Measurements from ENCODE around the gene INPP1.

INPP1 gene

DNA sequence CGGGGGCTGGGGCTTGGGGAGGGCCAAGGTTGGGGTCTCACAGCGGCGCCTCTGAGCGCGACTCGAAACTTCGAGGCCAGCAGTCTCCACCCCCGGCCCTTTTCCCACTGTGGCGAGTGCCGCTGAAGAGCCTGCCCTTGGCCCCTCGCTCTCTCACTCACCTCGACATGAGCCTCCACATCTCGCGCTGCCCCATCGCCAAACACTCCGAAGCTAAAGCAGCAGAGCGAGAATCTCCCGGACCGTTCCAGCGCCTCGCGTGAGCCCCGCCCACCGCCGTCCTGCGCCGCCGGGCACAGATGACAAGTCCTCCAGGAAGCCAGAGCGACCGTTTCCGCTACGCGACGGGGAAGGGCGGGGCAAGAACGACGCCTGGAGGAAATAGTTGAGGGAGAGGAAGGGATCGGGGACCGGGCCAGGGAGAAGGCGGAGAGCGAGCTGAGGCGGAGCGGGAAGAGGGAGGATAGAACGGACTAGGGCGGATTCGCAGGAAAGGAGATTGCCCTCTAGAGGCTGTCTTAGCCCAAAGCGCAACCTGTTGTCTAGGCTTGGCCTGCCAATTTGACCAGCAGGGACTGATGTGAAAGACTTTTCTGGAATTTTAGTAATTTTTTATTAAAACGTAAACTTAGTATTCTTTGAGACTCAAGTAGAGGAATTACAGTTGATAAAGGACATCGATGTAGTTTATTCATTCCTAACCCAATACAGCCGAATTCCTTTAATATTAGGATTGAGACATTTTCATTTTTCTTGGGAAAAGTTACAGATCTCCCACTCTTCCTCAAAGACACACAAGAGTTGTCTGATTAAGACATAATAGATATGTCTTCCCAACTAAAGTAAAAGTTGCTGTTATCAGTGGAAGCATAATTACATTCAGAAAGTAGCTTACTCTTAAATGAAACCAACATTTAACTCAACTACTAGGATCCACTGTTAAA, 23.6 kb upstream of the INPP1 start, which contains the start of gene HIBCH:
Gene HIBCH, minus strand, starts transcription at position 272 of the 944 bp plus-strand sequence. Its CDS starts 76 bp downstream, at position 196.
- H3K9me3 ChIP-seq (ENCODE audit: control extremely low read depth in 1 of 5, control insufficient read depth in 4 of 5, insufficient read depth in 2 of 5, low read depth in 1 of 5, low read length in 4 of 5) = no peaks in the 10 kb centered on the region
- no peaks in the 10 kb centered on the region for H3K27me3 ChIP-seq (replicated peaks in 2 of 5; ENCODE audit: control insufficient read depth in 4 of 5, insufficient read depth in 5 of 5, low read length in 4 of 5)
- ChIA-PET CTCF (interaction anchor here (0.7 to 3.1 kb wide), 9 partner anchors 10 to 231 kb away, joined by 3 to 14 read pairs (median 3); no protein-coding TSS in a partner anchor), POLR2A (interaction anchor here (0.6 kb wide), 1 partner anchor 771 kb away, joined by 3 read pairs; no protein-coding TSS in a partner anchor)
- 0% methylated on average over 45 of the region's 50 CpGs for WGBS (ENCODE audit: insufficient coverage)
- peak within 1 kb of the TSS; percentile 72 to 92 (median 78) for H3K4me3 ChIP-seq (ENCODE audit: control insufficient read depth in 1 of 7, extremely low read depth in 1 of 7, insufficient read depth in 4 of 7, low read depth in 2 of 7, low read length in 6 of 7)
- no peaks in the 10 kb centered on the region for H3K36me3 ChIP-seq (ENCODE audit: control insufficient read depth in 4 of 4, insufficient read depth in 4 of 4, low read length in 3 of 4)
- peaks cover 11 to 30% (median 21%) of the 10 kb centered on the region in 4 experiments for H3K4me1 ChIP-seq (ENCODE audit: control extremely low read depth in 1 of 4, control insufficient read depth in 4 of 4, insufficient read depth in 4 of 4, low read length in 3 of 4)
- peak; percentile 87 to 94 (median 92) for DNase-seq
- peak within 1 kb of the TSS; percentile 65 to 85 for H3K27ac ChIP-seq (ENCODE audit: insufficient read depth in 1 of 2, low read depth in 1 of 2, low read length in 2 of 2, poor library complexity in 1 of 2, severe bottlenecking in 2 of 2)

DNA sequence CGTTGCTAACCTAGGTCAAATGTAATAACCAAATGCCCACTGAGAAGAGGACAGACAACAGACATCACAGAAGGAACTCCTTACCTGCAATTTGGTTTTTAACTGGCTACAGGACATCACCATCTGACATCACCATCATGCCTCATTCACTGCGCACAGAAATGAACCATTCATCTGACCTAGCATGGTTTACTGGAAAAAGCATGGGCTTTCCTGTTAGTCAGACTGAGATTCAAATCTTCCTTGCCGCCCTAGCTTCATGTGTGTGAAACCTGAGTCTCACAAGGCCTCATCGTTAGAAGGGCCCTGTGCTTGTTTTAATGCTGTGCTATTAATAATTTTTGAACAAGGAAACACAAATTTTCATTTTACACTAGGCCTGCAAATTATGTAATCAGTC, 22.7 kb upstream of the INPP1 start:
- peaks cover 11 to 30% (median 21%) of the 10 kb centered on the region in 4 experiments for H3K4me1 ChIP-seq (ENCODE audit: control extremely low read depth in 1 of 4, control insufficient read depth in 4 of 4, insufficient read depth in 4 of 4, low read length in 3 of 4)
- no peaks in the 10 kb centered on the region for H3K27me3 ChIP-seq (replicated peaks in 2 of 5; ENCODE audit: control insufficient read depth in 4 of 5, insufficient read depth in 5 of 5, low read length in 4 of 5)
- no peak for DNase-seq
- peak overlapping the region in 1 of 2 experiments; percentile 16 for H3K27ac ChIP-seq (ENCODE audit: insufficient read depth in 1 of 2, low read depth in 1 of 2, low read length in 2 of 2, poor library complexity in 1 of 2, severe bottlenecking in 2 of 2)
- CTCF ChIA-PET = interaction anchor here (0.8 to 3.1 kb wide), 3 partner anchors 10 to 36 kb away, joined by 3 to 11 read pairs (median 3); no protein-coding TSS in a partner anchor
- 100% methylated on average over 2 of the region's 4 CpGs for WGBS (ENCODE audit: insufficient coverage)
- peak overlapping the region in 3 of 7 experiments; percentile 15 to 90 (median 80) for H3K4me3 ChIP-seq (ENCODE audit: control insufficient read depth in 1 of 7, extremely low read depth in 1 of 7, insufficient read depth in 4 of 7, low read depth in 2 of 7, low read length in 6 of 7)
- H3K9me3 ChIP-seq (ENCODE audit: control extremely low read depth in 1 of 5, control insufficient read depth in 4 of 5, insufficient read depth in 2 of 5, low read depth in 1 of 5, low read length in 4 of 5) = no peaks in the 10 kb centered on the region
- no peaks in the 10 kb centered on the region for H3K36me3 ChIP-seq (ENCODE audit: control insufficient read depth in 4 of 4, insufficient read depth in 4 of 4, low read length in 3 of 4)
- POLR2A ChIA-PET = no interaction called here

DNA sequence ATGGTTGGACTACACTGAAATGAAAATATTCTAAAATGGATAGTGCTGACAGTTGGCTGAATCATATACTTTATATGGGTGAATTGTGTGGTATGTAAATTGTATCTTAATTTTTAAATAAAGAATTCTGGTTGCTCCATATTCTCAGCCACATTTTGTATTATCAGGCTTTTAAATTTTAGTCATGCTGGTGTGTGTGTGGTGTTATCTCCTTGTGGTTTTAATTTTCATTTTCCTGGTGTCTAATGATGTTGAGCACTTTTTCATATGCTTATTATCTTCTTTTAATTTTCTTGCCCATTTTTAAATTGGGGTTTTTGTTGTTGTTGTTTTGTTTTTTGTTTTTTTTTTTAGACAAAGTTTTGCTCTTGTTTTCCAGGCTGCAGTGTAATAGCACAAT, 20.0 kb upstream of the INPP1 start:
- CTCF ChIA-PET = no interaction called here
- Histone ChIP-seq H3K4me1 (ENCODE audit: control extremely low read depth in 1 of 4, control insufficient read depth in 4 of 4, insufficient read depth in 4 of 4, low read length in 3 of 4) (peaks cover 7 to 19% (median 14%) of the 10 kb centered on the region in 4 experiments), H3K4me3 (ENCODE audit: control insufficient read depth in 1 of 7, extremely low read depth in 1 of 7, insufficient read depth in 4 of 7, low read depth in 2 of 7, low read length in 6 of 7) (no peak overlapping the region), H3K27me3 (replicated peaks in 2 of 5; ENCODE audit: control insufficient read depth in 4 of 5, insufficient read depth in 5 of 5, low read length in 4 of 5) (peaks cover 0 to 4% (median 0%) of the 10 kb centered on the region in 5 experiments), H3K27ac (ENCODE audit: insufficient read depth in 1 of 2, low read depth in 1 of 2, low read length in 2 of 2, poor library complexity in 1 of 2, severe bottlenecking in 2 of 2) (no peak overlapping the region), H3K9me3 (ENCODE audit: control extremely low read depth in 1 of 5, control insufficient read depth in 4 of 5, insufficient read depth in 2 of 5, low read depth in 1 of 5, low read length in 4 of 5) (no peaks in the 10 kb centered on the region), H3K36me3 (ENCODE audit: control insufficient read depth in 4 of 4, insufficient read depth in 4 of 4, low read length in 3 of 4) (no peaks in the 10 kb centered on the region)
- DNase-seq = no peak
- POLR2A ChIA-PET = no interaction called here

DNA sequence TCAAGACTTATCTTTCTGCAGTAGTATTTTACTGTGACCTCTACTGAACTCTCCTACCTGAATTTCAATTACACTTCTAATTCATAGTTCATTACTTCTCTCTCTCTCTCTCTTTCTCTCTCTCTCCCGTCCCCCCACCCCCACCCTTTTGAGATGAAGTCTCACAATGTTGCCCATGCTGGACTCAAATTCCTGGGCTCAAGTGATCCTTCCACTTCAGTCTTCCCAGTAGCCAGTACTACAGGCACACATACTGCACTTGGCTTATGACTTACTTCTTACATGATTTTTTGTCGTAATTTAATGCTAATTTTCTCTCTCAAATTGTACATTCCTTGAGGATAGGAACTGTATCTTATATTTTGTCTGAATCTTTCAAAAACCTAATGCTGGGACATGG, 17.8 kb upstream of the INPP1 start:
- no peak overlapping the region for H3K27ac ChIP-seq (ENCODE audit: insufficient read depth in 1 of 2, low read depth in 1 of 2, low read length in 2 of 2, poor library complexity in 1 of 2, severe bottlenecking in 2 of 2)
- no CpG with 5 or more reads among the region's 2 CpGs for WGBS (ENCODE audit: insufficient coverage)
- peaks cover 2 to 4% (median 3%) of the 10 kb centered on the region in 4 experiments for H3K4me1 ChIP-seq (ENCODE audit: control extremely low read depth in 1 of 4, control insufficient read depth in 4 of 4, insufficient read depth in 4 of 4, low read length in 3 of 4)
- DNase-seq = no peak
- ChIA-PET CTCF (interaction anchor here (1.0 kb wide), 1 partner anchor 25 kb away, joined by 3 read pairs; no protein-coding TSS in a partner anchor), POLR2A (no interaction called here)
- no peaks in the 10 kb centered on the region for H3K36me3 ChIP-seq (ENCODE audit: control insufficient read depth in 4 of 4, insufficient read depth in 4 of 4, low read length in 3 of 4)
- no peak overlapping the region for H3K4me3 ChIP-seq (ENCODE audit: control insufficient read depth in 1 of 7, extremely low read depth in 1 of 7, insufficient read depth in 4 of 7, low read depth in 2 of 7, low read length in 6 of 7)
- H3K9me3 ChIP-seq (ENCODE audit: control extremely low read depth in 1 of 5, control insufficient read depth in 4 of 5, insufficient read depth in 2 of 5, low read depth in 1 of 5, low read length in 4 of 5) = no peaks in the 10 kb centered on the region
- H3K27me3 ChIP-seq (replicated peaks in 2 of 5; ENCODE audit: control insufficient read depth in 4 of 5, insufficient read depth in 5 of 5, low read length in 4 of 5) = peaks cover 0 to 4% (median 0%) of the 10 kb centered on the region in 5 experiments

DNA sequence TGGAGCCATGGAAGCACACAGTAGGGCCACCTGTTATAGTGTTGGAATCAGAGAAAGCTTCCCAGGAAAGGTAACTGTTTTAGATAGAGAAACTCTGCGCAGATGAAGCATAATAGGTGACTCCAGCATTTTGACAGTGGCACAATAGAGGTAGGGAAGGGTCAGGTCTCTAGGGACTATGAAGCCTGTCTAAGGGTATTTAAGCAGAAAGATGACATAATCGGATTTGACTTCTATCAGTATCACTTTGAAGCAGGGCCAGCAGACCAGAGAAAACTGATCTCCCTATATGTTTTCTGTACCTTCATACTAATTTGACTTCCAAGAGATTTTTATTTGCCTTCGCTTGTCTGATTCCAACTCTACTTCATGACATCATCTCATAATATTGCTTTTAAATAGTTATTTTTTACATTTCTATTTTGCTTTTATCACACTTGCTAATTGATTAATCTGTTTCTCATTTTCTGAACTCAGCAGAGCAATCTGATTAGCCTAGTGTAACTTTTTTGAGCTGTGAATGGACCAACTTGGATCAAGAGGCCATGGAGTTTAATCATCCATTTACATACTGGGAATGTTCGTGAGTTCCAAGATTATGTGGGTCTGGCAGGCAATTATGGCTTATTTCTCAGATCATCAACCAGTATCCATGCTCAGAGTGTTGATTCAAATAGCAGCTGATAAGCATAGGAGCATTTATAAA, 15.4 kb upstream of the INPP1 start:
- Histone ChIP-seq H3K36me3 (ENCODE audit: control insufficient read depth in 4 of 4, insufficient read depth in 4 of 4, low read length in 3 of 4) (no peaks in the 10 kb centered on the region), H3K27ac (ENCODE audit: insufficient read depth in 1 of 2, low read depth in 1 of 2, low read length in 2 of 2, poor library complexity in 1 of 2, severe bottlenecking in 2 of 2) (no peak overlapping the region), H3K9me3 (ENCODE audit: control extremely low read depth in 1 of 5, control insufficient read depth in 4 of 5, insufficient read depth in 2 of 5, low read depth in 1 of 5, low read length in 4 of 5) (no peaks in the 10 kb centered on the region), H3K27me3 (replicated peaks in 2 of 5; ENCODE audit: control insufficient read depth in 4 of 5, insufficient read depth in 5 of 5, low read length in 4 of 5) (peaks cover 0 to 4% (median 0%) of the 10 kb centered on the region in 5 experiments), H3K4me3 (ENCODE audit: control insufficient read depth in 1 of 7, extremely low read depth in 1 of 7, insufficient read depth in 4 of 7, low read depth in 2 of 7, low read length in 6 of 7) (no peak overlapping the region), H3K4me1 (ENCODE audit: control extremely low read depth in 1 of 4, control insufficient read depth in 4 of 4, insufficient read depth in 4 of 4, low read length in 3 of 4) (no peaks in the 10 kb centered on the region)
- WGBS (ENCODE audit: insufficient coverage) = 100% methylated on average over 2 of the region's 4 CpGs
- no peak for DNase-seq
- ChIA-PET CTCF (interaction anchor here (1.1 to 1.4 kb wide), 2 partner anchors 49 to 184 kb away, joined by 3 to 4 read pairs; no protein-coding TSS in a partner anchor), POLR2A (no interaction called here)

DNA sequence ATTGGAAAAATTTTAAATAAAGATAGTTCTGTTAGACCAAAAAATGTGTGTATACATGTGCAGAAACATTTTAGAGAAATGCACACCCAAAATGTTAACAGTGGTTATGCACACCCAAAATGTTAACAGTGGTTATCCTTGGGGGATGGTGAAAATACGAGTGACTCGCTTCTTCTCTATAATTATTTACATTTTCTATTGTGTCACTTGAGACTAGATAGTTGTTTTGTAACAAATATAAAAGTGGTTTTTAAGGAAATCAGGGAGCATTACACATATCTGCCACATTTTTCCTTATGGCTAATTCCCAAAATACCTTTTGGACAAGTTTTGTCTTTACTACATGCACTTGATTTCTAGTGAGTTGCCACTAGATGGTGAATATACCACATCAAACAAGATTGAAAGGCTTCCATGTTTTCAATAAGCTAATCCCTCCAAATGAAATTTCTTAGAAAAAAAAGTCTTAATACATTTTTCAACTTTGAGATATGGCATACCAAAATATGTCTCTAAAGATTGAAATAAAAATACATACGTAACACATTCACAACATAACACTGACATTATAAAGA, 14.7 kb upstream of the INPP1 start:
- CTCF ChIA-PET = interaction anchor here (1.1 to 1.4 kb wide), 2 partner anchors 48 to 183 kb away, joined by 3 to 4 read pairs; no protein-coding TSS in a partner anchor
- POLR2A ChIA-PET = no interaction called here
- no CpG with 5 or more reads among the region's 3 CpGs for WGBS (ENCODE audit: insufficient coverage)
- H3K27ac ChIP-seq (ENCODE audit: insufficient read depth in 1 of 2, low read depth in 1 of 2, low read length in 2 of 2, poor library complexity in 1 of 2, severe bottlenecking in 2 of 2) = no peak overlapping the region
- H3K4me3 ChIP-seq (ENCODE audit: control insufficient read depth in 1 of 7, extremely low read depth in 1 of 7, insufficient read depth in 4 of 7, low read depth in 2 of 7, low read length in 6 of 7) = no peak overlapping the region
- DNase-seq = peak in 1 of 3 donors; percentile 33
- H3K36me3 ChIP-seq (ENCODE audit: control insufficient read depth in 4 of 4, insufficient read depth in 4 of 4, low read length in 3 of 4) = no peaks in the 10 kb centered on the region
- H3K4me1 ChIP-seq (ENCODE audit: control extremely low read depth in 1 of 4, control insufficient read depth in 4 of 4, insufficient read depth in 4 of 4, low read length in 3 of 4) = no peaks in the 10 kb centered on the region
- peaks cover 0 to 4% (median 0%) of the 10 kb centered on the region in 5 experiments for H3K27me3 ChIP-seq (replicated peaks in 2 of 5; ENCODE audit: control insufficient read depth in 4 of 5, insufficient read depth in 5 of 5, low read length in 4 of 5)
- H3K9me3 ChIP-seq (ENCODE audit: control extremely low read depth in 1 of 5, control insufficient read depth in 4 of 5, insufficient read depth in 2 of 5, low read depth in 1 of 5, low read length in 4 of 5) = no peaks in the 10 kb centered on the region

Data from common myeloid progenitor, CD34-positive (primary cell).